B cell (primary cell): Measurements from ENCODE around the gene NR2E1.

Source experiments
- CTCF ChIP-seq: fragments of 200-600 bp; IDR thresholded peaks from one replicate; pipeline ENCODE4 v1.8.0; 2022; ENCODE audit warnings: antibody characterized with exemption, mild to moderate bottlenecking
- EZH2 ChIP-seq: IDR thresholded peaks from 2 replicates; pipeline ENCODE4 v1.6.1; 2012; ENCODE audit warnings: borderline replicate concordance, low read depth, mild to moderate bottlenecking, moderate library complexity, low read length; ENCODE audit not compliant: insufficient read depth, poor library complexity, severe bottlenecking

- no peak for TF ChIP-seq CTCF
- TF ChIP-seq EZH2: no peak
Measured at GRCh38 chr6:108163644-108164542, 1.9 kb upstream of the NR2E1 start.
